NB4 (cell line): Measurements from ENCODE around the gene SFSWAP.

ENCODE experiments used
- MYC ChIP-seq: IDR thresholded peaks from 2 replicates; pipeline ENCODE4 v1.6.1; 2011; ENCODE audit warnings: low read depth, low read length
- TF ChIP-seq, protein P1 (sequence below): IDR thresholded peaks from one replicate; pipeline ENCODE4 v1.5.1; 2012; ENCODE audit warnings: low read depth, low read length

DNA sequence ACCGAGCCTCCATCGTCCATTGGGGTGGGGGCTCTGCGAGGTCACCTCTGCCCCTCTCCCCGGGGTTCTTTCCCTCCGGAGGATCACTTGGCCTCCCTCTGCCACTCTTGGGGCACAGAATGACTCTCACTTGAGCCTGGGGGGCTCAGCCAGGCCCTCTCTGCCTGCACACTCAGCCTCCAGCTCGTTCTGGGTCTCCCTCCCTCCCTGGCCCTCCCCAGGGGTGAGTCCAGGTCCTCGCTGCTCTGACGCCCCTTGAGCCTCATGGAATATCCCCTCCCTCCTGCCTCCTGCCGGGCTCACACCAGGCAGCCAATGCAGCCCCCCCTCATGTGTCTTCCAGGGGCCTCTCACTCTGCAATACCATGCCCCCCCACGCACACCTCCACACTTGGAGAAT lies 17.7 kb upstream of the SFSWAP start:
- TF ChIP-seq, protein P1, sequence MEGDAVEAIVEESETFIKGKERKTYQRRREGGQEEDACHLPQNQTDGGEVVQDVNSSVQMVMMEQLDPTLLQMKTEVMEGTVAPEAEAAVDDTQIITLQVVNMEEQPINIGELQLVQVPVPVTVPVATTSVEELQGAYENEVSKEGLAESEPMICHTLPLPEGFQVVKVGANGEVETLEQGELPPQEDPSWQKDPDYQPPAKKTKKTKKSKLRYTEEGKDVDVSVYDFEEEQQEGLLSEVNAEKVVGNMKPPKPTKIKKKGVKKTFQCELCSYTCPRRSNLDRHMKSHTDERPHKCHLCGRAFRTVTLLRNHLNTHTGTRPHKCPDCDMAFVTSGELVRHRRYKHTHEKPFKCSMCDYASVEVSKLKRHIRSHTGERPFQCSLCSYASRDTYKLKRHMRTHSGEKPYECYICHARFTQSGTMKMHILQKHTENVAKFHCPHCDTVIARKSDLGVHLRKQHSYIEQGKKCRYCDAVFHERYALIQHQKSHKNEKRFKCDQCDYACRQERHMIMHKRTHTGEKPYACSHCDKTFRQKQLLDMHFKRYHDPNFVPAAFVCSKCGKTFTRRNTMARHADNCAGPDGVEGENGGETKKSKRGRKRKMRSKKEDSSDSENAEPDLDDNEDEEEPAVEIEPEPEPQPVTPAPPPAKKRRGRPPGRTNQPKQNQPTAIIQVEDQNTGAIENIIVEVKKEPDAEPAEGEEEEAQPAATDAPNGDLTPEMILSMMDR, result no peak
- no peak for TF ChIP-seq MYC
